HG03439 (cell line): ENCODE data around the gene KCNJ2.

Experiments used
- ATAC-seq: cut with Tn5 transposase; IDR thresholded peaks from one replicate; pipeline ENCODE4 v1.9.1; 2021; ENCODE audit warnings: mild to moderate bottlenecking, moderate library complexity; ENCODE audit not compliant: unreplicated experiment

The KCNJ2 gene

DNA sequence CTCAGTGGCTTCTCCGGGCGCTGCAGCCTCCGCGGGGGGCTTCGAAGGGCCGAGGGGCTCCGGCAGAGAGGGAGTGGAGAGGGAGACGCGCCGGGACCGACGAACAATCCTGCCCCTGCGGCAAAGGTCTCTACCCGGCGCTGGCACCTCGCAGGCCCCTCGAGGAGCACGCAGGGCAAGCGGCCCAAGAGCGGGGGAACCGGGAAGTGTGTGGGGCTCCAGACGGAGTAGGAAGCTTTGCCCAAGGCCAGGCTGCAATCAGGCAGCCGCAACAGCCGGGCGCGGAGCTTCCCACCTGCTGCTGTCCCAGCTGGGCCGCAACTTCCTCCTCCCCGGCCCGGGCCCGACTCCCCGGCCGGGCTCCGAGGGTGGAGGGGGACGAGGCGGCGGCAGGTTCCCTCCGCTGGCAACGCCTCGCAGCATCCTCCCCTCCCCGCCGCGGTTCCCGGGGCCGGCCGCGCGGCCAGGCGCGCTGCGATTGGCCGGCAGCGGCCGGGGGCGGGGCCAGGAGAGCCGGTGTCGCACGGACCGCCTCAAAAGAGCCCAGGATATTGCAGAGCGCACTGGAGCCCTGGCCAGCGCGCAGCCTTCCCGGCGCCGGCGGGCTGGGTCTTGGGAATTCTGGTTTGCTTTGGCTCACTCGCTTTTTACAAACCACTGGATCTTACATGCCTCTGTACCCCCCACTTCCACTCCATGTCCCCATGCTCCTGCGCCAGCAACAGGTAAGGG, at the start of gene KCNJ2:
Gene KCNJ2 (plus strand): TSS at position 556 of the 732 bp plus-strand sequence. CDS start 5,508 bp downstream, outside the sequence.
- peak; percentile 96 for ATAC-seq

DNA sequence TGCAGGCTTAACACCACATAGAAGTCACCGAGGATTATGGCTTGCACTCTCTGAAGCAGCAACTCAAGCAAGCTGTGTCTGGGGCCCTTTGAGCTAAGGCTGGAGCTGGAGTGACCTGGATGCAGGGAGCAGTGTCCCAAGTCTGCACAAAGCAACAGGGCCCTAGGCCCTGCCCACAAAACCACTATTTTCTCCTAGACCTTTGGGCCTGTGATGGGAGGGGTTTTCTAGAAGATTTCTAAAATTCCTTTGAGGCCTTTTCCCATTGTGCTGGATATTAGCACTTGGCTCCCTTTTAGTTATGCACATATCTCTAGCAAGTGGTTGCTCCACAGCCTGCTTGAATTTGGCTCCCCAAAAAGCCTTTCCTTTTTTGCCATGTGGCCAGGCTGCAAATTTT, 49.8 kb upstream of the KCNJ2 start:
- ATAC-seq = no peak

GRCh38 chr17:70119983-70120382, 49.3 kb upstream of the KCNJ2 start:
- no peak for ATAC-seq

DNA sequence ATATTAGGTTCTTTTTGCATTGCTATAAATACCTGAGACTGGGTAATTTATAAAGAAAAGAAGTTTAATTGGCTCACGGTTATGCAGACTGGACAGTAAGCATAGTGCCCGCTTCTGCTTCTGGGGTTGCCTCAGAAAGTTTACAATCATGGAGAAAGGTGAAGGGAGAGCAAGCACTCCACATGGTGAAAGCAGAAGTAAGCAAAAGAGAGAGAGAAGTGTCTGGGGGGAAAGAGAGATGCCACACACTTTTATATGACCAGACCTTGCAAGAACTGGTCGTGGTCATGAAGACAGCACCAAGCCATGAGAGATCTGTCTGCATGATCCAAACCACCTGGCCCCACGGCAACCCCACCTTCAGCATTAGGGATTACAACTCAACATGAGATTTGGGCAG, 48.9 kb upstream of the KCNJ2 start:
- no peak for ATAC-seq

- ATAC-seq = no peak
These were observed 48.2 kb upstream of the KCNJ2 start for GRCh38 chr17:70121126-70121525.

GRCh38 chr17:70123193-70123592, 46.1 kb upstream of the KCNJ2 start:
- no peak for ATAC-seq

GRCh38 chr17:70124723-70125122, 44.6 kb upstream of the KCNJ2 start:
- no peak for ATAC-seq

DNA sequence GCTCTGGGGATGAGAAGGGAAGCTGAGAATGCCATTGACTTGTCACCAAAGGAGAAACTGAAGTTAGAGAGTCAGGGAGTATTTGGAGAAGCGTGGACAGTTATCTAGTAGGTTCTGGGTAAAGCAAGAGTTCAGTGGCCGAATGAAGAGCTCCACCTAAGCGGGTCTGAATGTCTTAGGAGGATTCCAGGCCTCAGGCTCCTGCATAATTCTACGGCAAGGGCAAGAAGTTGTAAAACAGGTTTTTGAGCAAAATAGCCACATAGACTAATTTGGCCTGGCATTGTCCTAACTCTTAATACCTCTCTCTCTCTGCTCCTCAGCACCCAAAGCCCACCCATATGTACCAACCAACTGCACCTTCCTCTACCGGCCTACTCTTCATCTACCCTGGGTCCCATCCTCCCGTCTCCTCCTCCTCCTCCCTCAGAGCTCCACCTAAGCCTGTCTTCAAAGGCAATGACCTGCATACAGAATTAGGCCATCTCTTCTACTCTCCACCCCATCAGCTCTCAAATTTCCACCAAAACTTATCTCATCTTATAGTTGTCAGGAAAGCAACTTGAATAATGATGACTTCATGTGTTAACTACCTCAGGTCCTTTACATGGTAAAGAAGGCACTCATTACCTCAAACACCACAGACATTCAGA, 42.0 kb upstream of the KCNJ2 start:
- ATAC-seq = no peak

GRCh38 chr17:70128727-70129238, 40.5 kb upstream of the KCNJ2 start:
- no peak for ATAC-seq

DNA sequence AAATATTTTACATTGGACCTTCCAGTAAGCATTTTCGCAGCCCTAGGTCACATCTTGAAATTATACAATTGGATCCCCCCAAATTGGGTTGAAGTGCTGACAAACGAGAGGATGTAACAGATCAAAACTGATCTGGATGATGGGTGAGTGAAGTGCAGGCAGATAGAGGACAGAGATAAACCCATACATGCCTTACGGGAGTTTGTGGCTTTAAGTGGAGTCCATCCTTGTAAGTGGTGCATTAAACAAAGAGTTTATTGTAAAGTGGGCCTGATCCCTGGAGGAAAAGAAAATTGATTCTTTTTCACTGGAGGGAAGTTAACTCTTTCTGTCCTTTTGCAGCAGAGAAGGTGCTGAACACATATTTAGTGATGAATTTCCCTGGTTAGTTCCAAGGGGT, 39.0 kb upstream of the KCNJ2 start:
- ATAC-seq = no peak

DNA sequence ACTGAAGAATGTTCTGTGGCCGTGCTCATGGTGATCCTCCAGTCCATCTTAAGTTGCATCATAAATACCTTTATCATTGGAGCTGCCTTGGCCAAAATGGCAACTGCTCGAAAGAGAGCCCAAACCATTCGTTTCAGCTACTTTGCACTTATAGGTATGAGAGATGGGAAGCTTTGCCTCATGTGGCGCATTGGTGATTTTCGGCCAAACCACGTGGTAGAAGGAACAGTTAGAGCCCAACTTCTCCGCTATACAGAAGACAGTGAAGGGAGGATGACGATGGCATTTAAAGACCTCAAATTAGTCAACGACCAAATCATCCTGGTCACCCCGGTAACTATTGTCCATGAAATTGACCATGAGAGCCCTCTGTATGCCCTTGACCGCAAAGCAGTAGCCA, 36.8 kb upstream of the KCNJ2 start:
- no peak for ATAC-seq

DNA sequence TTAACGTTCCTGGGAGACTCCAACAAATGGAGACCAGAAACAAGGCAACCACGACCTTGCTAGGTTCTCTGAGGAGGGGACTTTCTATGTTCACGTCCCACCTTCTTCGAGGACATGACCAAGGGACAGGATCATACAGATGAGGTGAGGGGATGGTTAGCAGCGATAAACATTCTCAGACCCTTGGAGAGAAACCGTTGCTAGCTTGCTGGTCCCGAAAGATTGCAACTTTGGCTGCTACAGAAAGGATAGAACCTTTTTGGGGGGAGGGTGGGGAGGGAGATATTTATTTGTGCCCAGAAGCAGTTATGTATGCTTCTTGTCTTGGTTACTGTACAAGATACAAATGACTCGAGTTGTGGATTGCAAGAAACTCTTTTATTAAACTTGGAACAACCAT, 35.3 kb upstream of the KCNJ2 start:
- no peak for ATAC-seq

DNA sequence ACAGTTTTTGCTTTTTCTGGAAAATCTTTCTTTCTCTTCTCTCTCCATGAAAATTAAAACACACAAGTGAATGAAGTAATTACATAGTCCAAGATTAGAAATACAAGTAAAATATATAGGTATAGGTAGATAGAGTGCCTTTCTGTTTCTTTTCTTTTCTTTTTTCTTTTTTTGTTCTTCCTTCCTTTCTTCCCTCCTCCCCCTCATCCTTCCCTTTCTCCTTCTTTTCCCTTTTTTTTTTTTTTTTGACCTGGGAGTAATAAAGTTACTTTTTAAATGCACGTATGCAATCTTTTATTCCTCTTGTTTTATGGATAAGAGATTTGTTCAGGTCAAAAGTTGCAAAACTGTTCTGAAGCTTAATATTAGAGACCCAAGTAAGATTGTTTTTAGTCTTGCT, 34.6 kb upstream of the KCNJ2 start:
- no peak for ATAC-seq

GRCh38 chr17:70136131-70136530, 33.2 kb upstream of the KCNJ2 start:
- ATAC-seq = no peak

DNA sequence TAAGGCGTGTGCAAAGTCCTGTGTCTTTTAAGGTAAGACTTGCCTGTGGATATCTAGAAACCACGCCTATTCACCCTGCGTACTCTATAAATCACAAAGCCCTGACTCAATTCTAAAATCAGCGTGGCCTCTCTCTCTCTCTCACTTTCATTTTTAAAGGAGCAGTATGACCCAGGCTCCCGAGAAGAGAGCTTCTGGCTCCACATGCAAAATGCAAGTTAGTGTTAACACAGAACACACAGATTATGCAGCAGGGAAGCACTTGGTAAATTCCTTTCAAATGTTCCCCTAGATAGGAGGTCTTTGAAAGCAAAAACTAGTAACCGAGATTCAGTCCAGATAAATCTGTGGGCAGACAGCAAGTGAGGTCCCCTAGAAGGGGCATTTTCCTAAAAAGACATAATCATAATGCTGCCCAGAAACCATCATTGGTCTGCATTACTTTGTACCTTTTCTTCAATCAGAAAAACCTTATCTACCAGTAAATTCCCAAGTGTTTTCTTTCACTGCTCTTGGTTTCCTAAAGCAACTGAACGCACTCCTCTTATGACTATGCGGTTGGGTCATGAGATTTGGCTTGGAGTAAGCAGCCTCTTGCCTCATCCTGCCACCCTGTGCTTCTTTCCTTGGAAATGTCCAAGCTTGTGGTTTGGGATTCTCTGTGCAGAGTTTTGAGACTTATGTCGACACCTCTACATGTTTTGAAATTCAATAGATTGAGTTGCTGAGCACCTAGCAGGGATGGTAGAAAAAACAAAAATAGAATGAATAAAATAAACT, 31.7 kb upstream of the KCNJ2 start:
- ATAC-seq = peak; percentile 99

DNA sequence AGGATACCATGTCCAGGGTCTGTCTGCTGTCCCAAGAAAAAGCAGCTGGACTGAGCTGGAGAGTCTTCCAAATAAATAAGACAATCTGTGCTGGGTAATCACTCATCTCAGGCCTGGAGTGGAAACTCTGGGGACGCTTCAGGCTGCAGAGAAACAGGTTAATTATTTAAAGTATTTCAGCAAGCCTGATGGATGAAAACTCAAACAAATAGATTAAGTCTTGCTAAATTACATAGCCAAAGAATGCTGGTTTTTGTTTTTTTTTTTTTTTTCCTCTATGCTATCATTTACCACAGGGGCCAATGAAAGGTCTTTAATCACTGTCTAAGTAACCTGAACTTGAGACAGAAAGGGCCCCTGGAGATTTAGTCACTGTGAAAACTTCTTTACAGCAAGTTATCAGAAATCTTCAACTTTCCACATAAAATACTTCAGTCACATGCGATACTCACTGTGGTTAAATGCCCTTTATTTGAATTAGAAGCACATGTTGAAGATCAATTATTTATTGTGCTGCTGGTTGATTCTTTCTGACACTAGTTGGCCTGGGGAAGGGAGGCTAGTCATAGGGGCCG, 31.0 kb upstream of the KCNJ2 start:
- ATAC-seq = no peak

DNA sequence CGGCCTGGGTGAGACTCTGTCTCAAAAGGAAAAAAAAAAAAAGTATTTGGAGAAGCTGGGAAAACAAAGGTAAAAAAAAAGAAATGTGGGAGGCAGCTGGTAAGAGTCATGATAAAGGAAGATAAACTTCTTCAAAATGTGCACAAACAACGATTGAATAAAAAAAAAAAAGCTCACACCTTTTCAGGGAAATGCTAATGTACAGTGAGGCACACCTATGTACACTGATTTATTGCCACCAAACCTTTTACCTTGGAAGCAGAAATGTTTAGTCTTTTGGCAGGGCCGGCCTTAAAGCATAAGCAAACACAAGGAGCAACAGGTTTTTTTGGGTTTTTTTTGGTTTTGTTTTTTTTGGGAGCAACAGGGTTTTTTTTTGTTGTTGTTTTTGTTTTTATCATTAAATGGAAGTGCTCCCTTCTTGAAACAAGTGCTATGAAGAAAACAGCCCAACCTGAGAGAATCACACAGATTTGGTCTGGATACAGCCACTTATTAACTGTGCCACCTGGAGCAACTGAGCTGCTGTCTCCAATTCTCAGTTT, 29.8 kb upstream of the KCNJ2 start:
- ATAC-seq = no peak

DNA sequence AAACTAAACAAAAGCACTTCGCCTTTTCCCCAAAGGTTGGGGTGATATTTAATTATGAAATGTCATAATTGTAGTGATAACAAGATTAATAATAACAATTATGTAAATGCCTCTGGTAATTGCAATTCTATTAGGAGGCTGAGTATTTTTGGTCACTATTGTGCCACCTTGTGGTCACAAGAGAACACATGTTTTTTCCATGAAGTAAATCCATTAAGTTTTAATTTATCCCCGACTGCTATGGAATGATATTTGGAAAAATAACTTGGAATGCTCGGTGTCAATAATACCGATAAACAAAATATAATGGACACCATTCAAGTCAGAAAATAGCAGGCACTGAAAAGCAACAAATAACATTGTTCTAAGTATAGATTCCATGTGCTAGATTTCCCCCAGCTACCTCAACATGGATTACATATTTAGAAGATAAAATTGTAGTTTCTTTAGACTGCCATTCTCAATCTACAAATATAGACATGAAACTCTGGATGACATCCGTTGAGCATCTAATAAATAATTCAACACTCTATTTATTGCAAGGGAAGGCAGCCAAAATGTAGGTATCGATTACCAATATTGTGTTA, 25.0 kb upstream of the KCNJ2 start:
- no peak for ATAC-seq

- no peak for ATAC-seq
These were observed 16.1 kb upstream of the KCNJ2 start for GRCh38 chr17:70153210-70153609.

DNA sequence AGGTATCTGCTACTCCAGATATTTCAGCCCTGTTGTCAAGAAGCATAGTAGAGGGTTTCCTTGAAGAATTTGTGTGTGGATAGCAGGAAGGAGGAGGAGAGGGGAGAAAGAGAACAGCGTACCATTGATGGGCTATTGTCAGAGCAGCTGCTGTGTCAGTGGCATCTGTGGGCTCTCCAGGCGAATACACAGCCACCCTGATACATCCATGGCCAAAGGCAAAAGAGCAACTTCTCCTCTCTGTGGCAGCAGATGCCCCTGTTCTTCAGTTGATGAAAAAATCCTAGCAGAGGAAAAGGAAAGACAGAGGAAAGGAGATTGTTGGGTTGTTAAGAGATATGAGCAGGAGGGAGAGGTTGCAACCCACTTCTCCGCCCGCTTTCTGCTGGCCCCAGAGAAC, 12.2 kb upstream of the KCNJ2 start:
- ATAC-seq = no peak

DNA sequence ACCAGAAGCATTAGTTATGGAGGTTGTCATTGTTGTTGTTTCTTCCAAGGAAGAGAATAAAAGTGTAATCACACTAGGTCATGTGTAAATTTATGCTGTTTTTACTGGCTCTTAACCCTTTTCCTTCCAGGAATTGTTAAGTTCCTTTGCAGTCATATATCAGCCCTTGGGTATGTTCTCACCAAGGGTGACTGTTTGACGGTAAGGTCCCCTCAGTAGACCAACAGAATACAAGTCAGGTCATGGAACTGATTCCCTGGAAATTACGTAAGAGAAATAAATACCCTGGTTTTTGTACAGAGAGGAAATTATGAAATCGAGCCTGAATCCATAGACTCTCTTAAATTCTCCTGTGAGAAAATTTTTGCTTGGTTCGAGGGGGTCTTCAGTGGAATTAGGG, 11.2 kb upstream of the KCNJ2 start:
- no peak for ATAC-seq
